ENCODE data around the gene SLC26A8.

The SLC26A8 gene

GRCh38 chr6:36066817-36067216 lies 42.4 kb upstream of the SLC26A8 start:
- no peaks in the 10 kb centered on the region for H3K9me3 ChIP-seq (ENCODE audit: control insufficient read depth in 1 of 2, low read length in 2 of 2)
- H3K36me3 ChIP-seq (ENCODE audit: control insufficient read depth in 1 of 2, insufficient read depth in 2 of 2, low read length in 2 of 2), result peaks cover 0 to 4% of the 10 kb centered on the region in 2 donors
- H3K27ac ChIP-seq (ENCODE audit: low read depth, low read length), result no peak overlapping the region
- H3K4me3 ChIP-seq (ENCODE audit: low read depth in 1 of 2, low read length in 2 of 2), result no peak overlapping the region
- no peak overlapping the region for H3K9ac ChIP-seq (ENCODE audit: low read depth in 1 of 2, low read length in 2 of 2)
- H3K27me3 ChIP-seq (ENCODE audit: control insufficient read depth in 1 of 2, insufficient read depth in 2 of 2, low read length in 2 of 2), result no peaks in the 10 kb centered on the region
- peaks cover 41 to 57% of the 10 kb centered on the region in 2 donors for H3K4me1 ChIP-seq (ENCODE audit: control insufficient read depth in 1 of 2, insufficient read depth in 2 of 2, low read length in 2 of 2)

GRCh38 chr6:36065916-36066315 lies 41.5 kb upstream of the SLC26A8 start:
- no peaks in the 10 kb centered on the region for H3K9me3 ChIP-seq (ENCODE audit: control insufficient read depth in 1 of 2, low read length in 2 of 2)
- no peaks in the 10 kb centered on the region for H3K27me3 ChIP-seq (ENCODE audit: control insufficient read depth in 1 of 2, insufficient read depth in 2 of 2, low read length in 2 of 2)
- peaks cover 0 to 9% of the 10 kb centered on the region in 2 donors for H3K36me3 ChIP-seq (ENCODE audit: control insufficient read depth in 1 of 2, insufficient read depth in 2 of 2, low read length in 2 of 2)
- H3K4me1 ChIP-seq (ENCODE audit: control insufficient read depth in 1 of 2, insufficient read depth in 2 of 2, low read length in 2 of 2), result peaks cover 41 to 53% of the 10 kb centered on the region in 2 donors
- no peak overlapping the region for H3K27ac ChIP-seq (ENCODE audit: low read depth, low read length)
- H3K4me3 ChIP-seq (ENCODE audit: low read depth in 1 of 2, low read length in 2 of 2), result no peak overlapping the region
- H3K9ac ChIP-seq (ENCODE audit: low read depth in 1 of 2, low read length in 2 of 2), result no peak overlapping the region

DNA sequence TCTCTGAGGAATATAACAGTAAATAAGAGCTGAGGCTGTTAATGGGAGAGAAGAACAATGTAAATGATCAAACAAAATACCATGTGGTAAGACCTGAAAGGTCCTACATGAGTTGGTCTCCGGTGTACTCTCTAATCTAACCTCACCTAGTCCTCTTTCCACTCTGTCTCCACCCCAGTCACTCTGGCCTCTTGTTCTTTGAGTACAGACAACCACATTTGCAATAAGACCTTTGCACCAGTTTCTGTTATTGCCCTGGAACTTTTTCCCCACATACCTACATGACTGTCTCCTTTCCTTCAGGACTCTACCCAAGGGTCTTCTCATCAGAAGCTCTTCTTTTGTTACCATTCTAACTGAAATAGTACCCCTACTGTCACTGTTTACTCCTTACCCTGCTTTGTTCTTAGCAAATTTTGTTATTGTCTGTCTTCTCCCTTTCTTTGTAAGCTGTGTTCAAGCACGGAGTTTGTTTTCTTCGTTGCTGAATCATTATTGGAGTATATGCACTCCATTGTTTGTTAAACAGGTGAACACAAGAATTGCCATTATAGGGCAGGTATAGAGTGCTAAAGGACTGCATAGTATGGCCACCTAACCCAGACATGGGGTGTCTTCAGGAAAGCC lies 40.4 kb upstream of the SLC26A8 start:
- Histone ChIP-seq H3K27me3 (ENCODE audit: control insufficient read depth in 1 of 2, insufficient read depth in 2 of 2, low read length in 2 of 2) (no peaks in the 10 kb centered on the region), H3K4me1 (ENCODE audit: control insufficient read depth in 1 of 2, insufficient read depth in 2 of 2, low read length in 2 of 2) (peaks cover 41 to 61% of the 10 kb centered on the region in 2 donors), H3K36me3 (ENCODE audit: control insufficient read depth in 1 of 2, insufficient read depth in 2 of 2, low read length in 2 of 2) (peaks cover 3 to 13% of the 10 kb centered on the region in 2 donors), H3K4me3 (ENCODE audit: low read depth in 1 of 2, low read length in 2 of 2) (peak overlapping the region in 1 of 2 donors; percentile 52), H3K9ac (ENCODE audit: low read depth in 1 of 2, low read length in 2 of 2) (no peak overlapping the region), H3K9me3 (ENCODE audit: control insufficient read depth in 1 of 2, low read length in 2 of 2) (no peaks in the 10 kb centered on the region), H3K27ac (ENCODE audit: low read depth, low read length) (no peak overlapping the region)

- H3K36me3 ChIP-seq (ENCODE audit: control insufficient read depth in 1 of 2, insufficient read depth in 2 of 2, low read length in 2 of 2), result peaks cover 10 to 17% of the 10 kb centered on the region in 2 donors
- peaks cover 35 to 53% of the 10 kb centered on the region in 2 donors for H3K4me1 ChIP-seq (ENCODE audit: control insufficient read depth in 1 of 2, insufficient read depth in 2 of 2, low read length in 2 of 2)
- H3K4me3 ChIP-seq (ENCODE audit: low read depth in 1 of 2, low read length in 2 of 2), result no peak overlapping the region
- no peaks in the 10 kb centered on the region for H3K27me3 ChIP-seq (ENCODE audit: control insufficient read depth in 1 of 2, insufficient read depth in 2 of 2, low read length in 2 of 2)
- H3K9me3 ChIP-seq (ENCODE audit: control insufficient read depth in 1 of 2, low read length in 2 of 2), result no peaks in the 10 kb centered on the region
- no peak overlapping the region for H3K27ac ChIP-seq (ENCODE audit: low read depth, low read length)
- no peak overlapping the region for H3K9ac ChIP-seq (ENCODE audit: low read depth in 1 of 2, low read length in 2 of 2)
These were observed 39.0 kb upstream of the SLC26A8 start for GRCh38 chr6:36063318-36064060.

DNA sequence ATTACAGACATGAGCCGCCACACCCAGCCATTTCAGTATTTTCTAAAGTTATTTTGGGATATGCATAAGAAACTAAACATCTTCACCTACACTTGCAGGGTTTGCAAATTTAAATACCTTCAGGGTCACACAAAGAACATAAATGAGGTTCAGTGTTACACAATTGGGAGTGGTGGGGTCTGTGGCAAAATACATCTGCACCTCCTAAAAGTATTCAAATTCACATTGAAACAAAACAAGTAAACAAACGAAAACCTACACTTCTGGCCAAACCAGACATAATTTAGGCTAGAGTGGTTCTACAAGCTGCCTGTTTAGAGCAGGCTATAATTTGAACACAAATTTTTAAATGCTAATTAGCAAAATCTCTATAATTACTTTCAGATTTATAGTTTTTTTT lies 37.8 kb upstream of the SLC26A8 start:
- Histone ChIP-seq H3K9ac (ENCODE audit: low read depth in 1 of 2, low read length in 2 of 2) (no peak overlapping the region), H3K4me3 (ENCODE audit: low read depth in 1 of 2, low read length in 2 of 2) (no peak overlapping the region), H3K9me3 (ENCODE audit: control insufficient read depth in 1 of 2, low read length in 2 of 2) (no peaks in the 10 kb centered on the region), H3K36me3 (ENCODE audit: control insufficient read depth in 1 of 2, insufficient read depth in 2 of 2, low read length in 2 of 2) (peaks cover 10 to 17% of the 10 kb centered on the region in 2 donors), H3K4me1 (ENCODE audit: control insufficient read depth in 1 of 2, insufficient read depth in 2 of 2, low read length in 2 of 2) (peaks cover 27 to 40% of the 10 kb centered on the region in 2 donors), H3K27ac (ENCODE audit: low read depth, low read length) (no peak overlapping the region), H3K27me3 (ENCODE audit: control insufficient read depth in 1 of 2, insufficient read depth in 2 of 2, low read length in 2 of 2) (no peaks in the 10 kb centered on the region)

DNA sequence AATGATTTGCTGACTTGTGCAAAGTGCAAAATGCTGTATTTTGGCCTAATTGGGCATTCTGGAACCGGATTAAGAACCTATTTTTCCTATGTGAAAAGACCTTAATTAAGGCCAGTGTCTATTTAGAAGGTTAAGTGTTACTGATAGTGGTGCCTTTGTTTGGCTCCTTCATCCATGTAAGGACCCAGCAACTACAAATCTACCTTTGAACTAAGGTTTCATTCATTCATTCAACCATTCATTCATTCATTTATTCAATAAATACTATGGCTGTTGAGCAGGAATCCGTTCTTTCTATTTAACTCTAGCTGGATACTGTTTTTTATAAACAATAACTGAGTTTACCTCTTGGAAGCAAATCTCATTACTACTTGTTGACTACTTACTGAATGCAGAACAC lies 36.8 kb upstream of the SLC26A8 start:
- Histone ChIP-seq H3K27ac (ENCODE audit: low read depth, low read length) (no peak overlapping the region), H3K4me3 (ENCODE audit: low read depth in 1 of 2, low read length in 2 of 2) (no peak overlapping the region), H3K27me3 (ENCODE audit: control insufficient read depth in 1 of 2, insufficient read depth in 2 of 2, low read length in 2 of 2) (no peaks in the 10 kb centered on the region), H3K4me1 (ENCODE audit: control insufficient read depth in 1 of 2, insufficient read depth in 2 of 2, low read length in 2 of 2) (peaks cover 18 to 36% of the 10 kb centered on the region in 2 donors), H3K9me3 (ENCODE audit: control insufficient read depth in 1 of 2, low read length in 2 of 2) (no peaks in the 10 kb centered on the region), H3K9ac (ENCODE audit: low read depth in 1 of 2, low read length in 2 of 2) (no peak overlapping the region), H3K36me3 (ENCODE audit: control insufficient read depth in 1 of 2, insufficient read depth in 2 of 2, low read length in 2 of 2) (peaks cover 10 to 17% of the 10 kb centered on the region in 2 donors)

DNA sequence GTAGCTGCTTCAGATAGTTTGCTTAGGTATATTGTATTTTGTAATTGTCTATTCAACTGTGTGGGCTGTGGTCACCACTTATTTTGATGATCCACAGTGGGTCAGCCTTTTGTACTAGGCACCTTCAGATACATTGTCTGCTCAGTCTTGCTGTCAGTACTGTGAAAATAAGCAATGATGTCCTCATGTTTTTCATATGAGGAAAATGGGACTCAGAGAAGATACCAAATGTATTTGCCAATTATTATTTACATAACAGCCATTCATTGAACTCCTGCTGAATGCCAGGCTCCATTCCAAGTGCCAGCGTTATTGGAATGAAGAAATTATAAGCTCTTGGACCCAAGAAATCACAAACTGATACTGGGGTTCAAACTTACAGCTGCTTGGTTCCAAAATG lies 31.7 kb upstream of the SLC26A8 start:
- no peak overlapping the region for H3K9ac ChIP-seq (ENCODE audit: low read depth in 1 of 2, low read length in 2 of 2)
- no peaks in the 10 kb centered on the region for H3K9me3 ChIP-seq (ENCODE audit: control insufficient read depth in 1 of 2, low read length in 2 of 2)
- H3K4me1 ChIP-seq (ENCODE audit: control insufficient read depth in 1 of 2, insufficient read depth in 2 of 2, low read length in 2 of 2), result peaks cover 3 to 18% of the 10 kb centered on the region in 2 donors
- no peak overlapping the region for H3K27ac ChIP-seq (ENCODE audit: low read depth, low read length)
- no peak overlapping the region for H3K4me3 ChIP-seq (ENCODE audit: low read depth in 1 of 2, low read length in 2 of 2)
- H3K27me3 ChIP-seq (ENCODE audit: control insufficient read depth in 1 of 2, insufficient read depth in 2 of 2, low read length in 2 of 2), result no peaks in the 10 kb centered on the region
- peaks cover 16 to 18% of the 10 kb centered on the region in 2 donors for H3K36me3 ChIP-seq (ENCODE audit: control insufficient read depth in 1 of 2, insufficient read depth in 2 of 2, low read length in 2 of 2)

DNA sequence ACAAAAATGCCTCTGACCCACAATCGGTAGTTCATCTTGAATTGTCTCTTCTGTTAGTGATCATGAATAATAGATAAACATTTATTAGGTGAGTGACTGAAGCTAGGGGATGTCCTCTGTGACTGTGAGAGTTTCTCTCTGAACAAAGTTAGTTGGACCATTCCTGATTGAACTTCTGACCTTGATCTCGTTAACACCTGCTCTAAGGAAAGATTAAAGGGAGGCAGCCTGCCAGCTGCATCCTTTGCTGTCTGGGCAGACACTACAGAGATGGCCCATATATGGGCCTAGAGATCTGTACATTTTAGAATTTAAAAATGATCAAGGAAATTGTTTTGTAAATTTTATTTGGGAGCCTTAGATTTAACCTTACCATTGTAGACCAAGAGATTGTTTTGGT lies 30.5 kb upstream of the SLC26A8 start:
- Histone ChIP-seq H3K27ac (ENCODE audit: low read depth, low read length) (no peak overlapping the region), H3K4me3 (ENCODE audit: low read depth in 1 of 2, low read length in 2 of 2) (no peak overlapping the region), H3K27me3 (ENCODE audit: control insufficient read depth in 1 of 2, insufficient read depth in 2 of 2, low read length in 2 of 2) (no peaks in the 10 kb centered on the region), H3K9me3 (ENCODE audit: control insufficient read depth in 1 of 2, low read length in 2 of 2) (no peaks in the 10 kb centered on the region), H3K36me3 (ENCODE audit: control insufficient read depth in 1 of 2, insufficient read depth in 2 of 2, low read length in 2 of 2) (peaks cover 13 to 14% of the 10 kb centered on the region in 2 donors), H3K9ac (ENCODE audit: low read depth in 1 of 2, low read length in 2 of 2) (no peak overlapping the region), H3K4me1 (ENCODE audit: control insufficient read depth in 1 of 2, insufficient read depth in 2 of 2, low read length in 2 of 2) (peaks cover 12 to 20% of the 10 kb centered on the region in 2 donors)

DNA sequence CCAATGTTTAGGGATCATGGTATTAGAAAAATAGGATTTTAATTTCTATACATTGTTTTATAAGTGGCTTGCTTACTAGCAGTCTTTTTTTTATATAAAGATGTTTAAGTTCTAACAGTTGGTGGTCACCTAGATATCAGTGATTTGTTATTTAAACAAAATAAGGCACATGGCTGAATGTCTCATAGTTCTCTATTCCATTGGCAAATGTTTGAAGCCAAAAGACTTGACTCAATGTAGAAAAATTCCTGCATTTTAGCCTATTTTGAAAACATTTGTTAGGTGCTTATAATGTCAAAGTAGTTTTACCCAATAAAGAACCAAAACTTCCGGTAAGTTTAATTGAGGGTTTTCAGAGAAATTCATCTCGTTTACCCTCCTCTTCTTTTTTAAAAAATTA lies 30.0 kb upstream of the SLC26A8 start:
- Histone ChIP-seq H3K36me3 (ENCODE audit: control insufficient read depth in 1 of 2, insufficient read depth in 2 of 2, low read length in 2 of 2) (peaks cover 8% of the 10 kb centered on the region in 2 donors), H3K9ac (ENCODE audit: low read depth in 1 of 2, low read length in 2 of 2) (no peak overlapping the region), H3K4me3 (ENCODE audit: low read depth in 1 of 2, low read length in 2 of 2) (no peak overlapping the region), H3K9me3 (ENCODE audit: control insufficient read depth in 1 of 2, low read length in 2 of 2) (no peaks in the 10 kb centered on the region), H3K27me3 (ENCODE audit: control insufficient read depth in 1 of 2, insufficient read depth in 2 of 2, low read length in 2 of 2) (no peaks in the 10 kb centered on the region), H3K27ac (ENCODE audit: low read depth, low read length) (no peak overlapping the region), H3K4me1 (ENCODE audit: control insufficient read depth in 1 of 2, insufficient read depth in 2 of 2, low read length in 2 of 2) (peaks cover 15 to 22% of the 10 kb centered on the region in 2 donors)

GRCh38 chr6:36053878-36054277 lies 29.4 kb upstream of the SLC26A8 start:
- no peak overlapping the region for H3K4me3 ChIP-seq (ENCODE audit: low read depth in 1 of 2, low read length in 2 of 2)
- peaks cover 6 to 8% of the 10 kb centered on the region in 2 donors for H3K36me3 ChIP-seq (ENCODE audit: control insufficient read depth in 1 of 2, insufficient read depth in 2 of 2, low read length in 2 of 2)
- H3K9ac ChIP-seq (ENCODE audit: low read depth in 1 of 2, low read length in 2 of 2), result no peak overlapping the region
- H3K27ac ChIP-seq (ENCODE audit: low read depth, low read length), result no peak overlapping the region
- peaks cover 17 to 24% of the 10 kb centered on the region in 2 donors for H3K4me1 ChIP-seq (ENCODE audit: control insufficient read depth in 1 of 2, insufficient read depth in 2 of 2, low read length in 2 of 2)
- H3K9me3 ChIP-seq (ENCODE audit: control insufficient read depth in 1 of 2, low read length in 2 of 2), result no peaks in the 10 kb centered on the region
- H3K27me3 ChIP-seq (ENCODE audit: control insufficient read depth in 1 of 2, insufficient read depth in 2 of 2, low read length in 2 of 2), result no peaks in the 10 kb centered on the region
